HepG2 (cell line): ENCODE results near the gene WBP1. TPM values are rescaled to one million over a fixed set of nuclear protein-coding genes. Genes with fewer than 3 reads are reported as not detected.
A peak's percentile ranks its signal among the peaks of the same experiment; 100 is the strongest.

Source experiments
- ATAC-seq: fragments of 200-7000 bp; cut with Tn5 transposase; 3 replicates; pipeline ENCODE4 v1.9.1; 2020; ENCODE audit warnings: mild to moderate bottlenecking, moderate library complexity
- BruUV-seq: library from RNA; stranded (reverse); fragments of 400-500 nt; replicated peaks from 2 replicates; lab custom pipeline; 2021; lab: Mats Ljungman, UMichigan
- CTCF ChIA-PET: fragments of 300-600 bp; formaldehyde crosslinking; extraction: SDS; loops from one replicate; lab custom pipeline; 2021; ENCODE audit warnings: low total read pairs, inconsistent platforms, low intra/inter-chr PET ratio; lab: Yijun Ruan, JAX
- POLR2A ChIA-PET: fragments of 350-600 bp; sonication (Branson Sonifier 250); formaldehyde crosslinking; loops from one replicate; lab custom pipeline; 2020; ENCODE audit warnings: antibody characterized with exemption, inconsistent platforms; lab: Yijun Ruan, JAX
- DNase-seq: peaks from one replicate; pipeline ENCODE4 v3.0.0-alpha.2; 2015; ENCODE audit warnings: low spot score
- FAIRE-seq: peaks from 3 replicates; lab custom pipeline; 2011; peaks lifted over from hg19 to GRCh38; lab: Jason Lieb, UNC
- H2AFZ ChIP-seq: one replicate; pipeline ENCODE4 v1.6.1; 2011; ENCODE audit warnings: low read length, inconsistent platforms
- H3K27ac ChIP-seq: fragments of 300-600 bp; 3 replicates; pipeline ENCODE4 v1.8.0; 2011; ENCODE audit warnings: mixed run types, mild to moderate bottlenecking, mixed read lengths, low read length, inconsistent platforms; ENCODE audit not compliant: insufficient read depth; ENCODE audit errors: extremely low read length
- H3K27me3 ChIP-seq, 2 experiments: fragments of 200-600 bp in 1 of 2; 2 replicates in 1 of 2; 3 replicates in 1 of 2; pipeline versions ENCODE4 v1.6.0 to v1.8.0; 2011; ENCODE audit warnings: low read length in 2 of 2, mild to moderate bottlenecking in 2 of 2, moderate library complexity in 2 of 2, inconsistent platforms in 1 of 2; ENCODE audit not compliant: insufficient read depth in 2 of 2, control insufficient read depth in 1 of 2
- H3K36me3 ChIP-seq, 2 experiments: fragments of 200-600 bp in 1 of 2; replicated peaks in 1 of 2; 2 replicates in 1 of 2; 3 replicates in 1 of 2; pipeline versions ENCODE4 v1.5.1 to v1.8.0; 2011; ENCODE audit warnings: low read length in 2 of 2, inconsistent platforms in 1 of 2; ENCODE audit not compliant: insufficient read depth in 2 of 2, control insufficient read depth in 1 of 2
- H3K4me1 ChIP-seq: 2 replicates; pipeline ENCODE4 v1.5.1; 2012; ENCODE audit warnings: low read length, inconsistent platforms; ENCODE audit not compliant: insufficient read depth
- H3K4me2 ChIP-seq: 2 replicates; pipeline ENCODE4 v1.6.0; 2011; ENCODE audit warnings: low read depth, low read length, inconsistent platforms
- H3K4me3 ChIP-seq, 3 experiments: fragments of 200-600 bp in 1 of 3; sonication (generic), shearing (Covaris generic) in 1 of 3; replicated peaks in 1 of 3; 2 replicates each; pipeline ENCODE4 v1.5.1; 2011 to 2016; ENCODE audit warnings: low read length in 3 of 3, inconsistent platforms in 2 of 3, low read depth in 2 of 3, mild to moderate bottlenecking in 2 of 3, control low read depth in 1 of 3, mixed read lengths in 1 of 3; ENCODE audit not compliant: insufficient read depth in 1 of 3
- H3K79me2 ChIP-seq: one replicate; pipeline ENCODE4 v1.6.1; 2011; ENCODE audit warnings: low read length, inconsistent platforms; ENCODE audit not compliant: insufficient read depth
- H3K9ac ChIP-seq: 2 replicates; pipeline ENCODE4 v1.6.0; 2011; ENCODE audit warnings: mild to moderate bottlenecking, low read depth, low read length, inconsistent platforms; ENCODE audit not compliant: insufficient read depth
- H3K9me3 ChIP-seq: 2 replicates; pipeline ENCODE4 v1.5.1; 2012; ENCODE audit warnings: mild to moderate bottlenecking, low read length
- H4K20me1 ChIP-seq: 2 replicates; pipeline ENCODE4 v1.6.0; 2011; ENCODE audit warnings: inconsistent platforms, mild to moderate bottlenecking, low read length, moderate library complexity; ENCODE audit not compliant: insufficient read depth
- PREB ChIP-seq: sonication (generic); formaldehyde crosslinking; IDR thresholded peaks from 2 replicates; pipeline ENCODE4 v1.4.0; 2020; ENCODE audit warnings: missing genetic modification reagents
- REST ChIP-seq, 2 experiments: IDR thresholded peaks; 2 replicates each; pipeline ENCODE4 v1.6.1; 2011 to 2012; ENCODE audit warnings: low read length in 2 of 2, borderline replicate concordance in 1 of 2, low read depth in 1 of 2, mild to moderate bottlenecking in 1 of 2, moderate library complexity in 1 of 2
- SP1 ChIP-seq, 2 experiments: fragments of 450-650 bp in 1 of 2; sonication (generic) in 1 of 2; formaldehyde crosslinking in 1 of 2; IDR thresholded peaks; 2 replicates each; pipeline versions ENCODE4 v1.4.0 to v1.6.1; 2016 to 2020; ENCODE audit warnings: missing genetic modification reagents in 1 of 2
- ZFP91 ChIP-seq: sonication (generic); formaldehyde crosslinking; IDR thresholded peaks from 2 replicates; pipeline ENCODE4 v1.9.0; 2022; ENCODE audit warnings: missing genetic modification reagents, mild to moderate bottlenecking, borderline replicate concordance
- ZNF563 ChIP-seq: sonication (generic); formaldehyde crosslinking; IDR thresholded peaks from 2 replicates; pipeline ENCODE4 v1.8.0; 2022; ENCODE audit warnings: mild to moderate bottlenecking, moderate library complexity, missing genetic modification reagents
- ZNF687 ChIP-seq: sonication (generic); formaldehyde crosslinking; IDR thresholded peaks from 2 replicates; pipeline ENCODE4 v1.5.1; 2020; ENCODE audit warnings: mild to moderate bottlenecking, missing genetic modification reagents, moderate library complexity
- WGBS: methylation state at CpG from one replicate; pipeline ENCODE4 v1.1.6; 2017; ENCODE audit warnings: low lambda C conversion rate; 5-methylcytosine and 5-hydroxymethylcytosine counted together
- in situ Hi-C: cut with HindIII; loops from 2 replicates; pipeline ENCODE4 v1.10.0; 2017; ENCODE audit warnings: low pct_unique_long_range_greater_than_20kb; ENCODE audit not compliant: extremely low pct_ligation_motif_present
- intact Hi-C: fragments of 100-400 bp; cut with micrococcal nuclease; formaldehyde crosslinking; loops from one replicate; pipeline ENCODE4 v1.10.0; 2022; ENCODE audit not compliant: unreplicated experiment
- polyA plus RNA-seq, 8 experiments: library from polyadenylated mRNA; depleted of rRNA in 3 of 8; stranded (reverse) in 7 of 8; unstranded in 1 of 8; fragments of >200 nt; fragmentation: Illumina TruSeq in 4 of 8; extraction: Trizol in 4 of 8; gene quantifications; 2 replicates each; pipeline versions ENCODE4 v1.2.1 to v1.2.3, GENCODE V29; 2011 to 2016; ENCODE audit warnings: low read depth in 4 of 8, missing spikeins in 1 of 8, mixed read lengths in 1 of 8; ENCODE audit not compliant: insufficient read depth in 1 of 8
- total RNA-seq, 5 experiments: library from RNA; depleted of rRNA; stranded (reverse); fragments of >200 nt; fragmentation: Illumina TruSeq; extraction: Trizol; gene quantifications; 2 replicates each; pipeline ENCODE4 v1.2.3, GENCODE V29; 2016; ENCODE audit warnings: low read depth in 1 of 5

The WBP1 gene
- total and polyA plus RNA-seq, 2 of the 13 experiments (the other 11 are each of a cell fraction or from before 2014, with no cell fraction given), result 38.8 to 85.7 TPM

GRCh38 chr2:74413001-74413698, 45.1 kb upstream of the WBP1 start (continued):
- TF ChIP-seq SP1 (IDR thresholded peaks at IDR 0.05) (no peak), SP1 (CRISPR knock-in tag; IDR thresholded peaks at IDR 0.05) (no peak), REST (IDR thresholded peaks at IDR 0.05; ENCODE audit: borderline replicate concordance in 1 of 2, low read depth in 1 of 2, low read length in 2 of 2) (0 out of 4 replicates have a peak, but pooled peaks of 1 of the 2 experiments have one; percentile 40)

- FAIRE-seq (no peak), DNase-seq (no peak), ATAC-seq (no peak)
- H4K20me1 ChIP-seq, result no peaks in the 10 kb centered on the region
- H3K36me3 ChIP-seq, result no peaks in the 10 kb centered on the region
- H3K79me2 ChIP-seq, result no peaks in the 10 kb centered on the region
- ChIA-PET POLR2A (interaction anchor here (1.9 to 2.4 kb wide), 2 partner anchors 10 to 23 kb away, joined by 4 to 12 read pairs; no protein-coding TSS in a partner anchor), CTCF (no interaction called here)
- no peaks in the 10 kb centered on the region for H3K9me3 ChIP-seq
- H2AFZ ChIP-seq, result no peak overlapping the region
- H3K27me3 ChIP-seq, result peaks cover 0 to 3% of the 10 kb centered on the region in 2 experiments; a peak in 2 of 5 replicates
- H3K27ac ChIP-seq, result no peak overlapping the region
- H3K4me2 ChIP-seq, result peak overlapping the region; percentile 84; the same call in 1 of the 2 replicates
- H3K4me1 ChIP-seq, result peaks cover 27% of the 10 kb centered on the region
- in situ Hi-C loops (no loop called here), intact Hi-C loops (no loop called here)
- no peak overlapping the region for H3K9ac ChIP-seq
- WGBS, result 68% methylated on average over 16 of the region's 19 CpGs
- BruUV-seq, result no TSS peak
- TF ChIP-seq ZNF563 (0 out of 2 replicates have a peak, but pooled peaks have one; percentile 30), PREB (CRISPR knock-in tag) (no peak), ZFP91 (CRISPR knock-in tag) (0 out of 2 replicates have a peak, but pooled peaks have one; percentile 15), ZNF687 (CRISPR knock-in tag) (0 out of 2 replicates have a peak, but pooled peaks have one; percentile 10)
- no peak overlapping the region for H3K4me3 ChIP-seq
These were observed 43.8 kb upstream of the WBP1 start for GRCh38 chr2:74414441-74414840.
